ENCODE measurements around the gene SUPT6H. TPM values are rescaled to one million over a fixed set of nuclear protein-coding genes. Genes with fewer than 3 reads are reported as not detected.

SUPT6H gene
- polyA plus RNA-seq, 1 donor from 2014 or later: 19.0 TPM

DNA sequence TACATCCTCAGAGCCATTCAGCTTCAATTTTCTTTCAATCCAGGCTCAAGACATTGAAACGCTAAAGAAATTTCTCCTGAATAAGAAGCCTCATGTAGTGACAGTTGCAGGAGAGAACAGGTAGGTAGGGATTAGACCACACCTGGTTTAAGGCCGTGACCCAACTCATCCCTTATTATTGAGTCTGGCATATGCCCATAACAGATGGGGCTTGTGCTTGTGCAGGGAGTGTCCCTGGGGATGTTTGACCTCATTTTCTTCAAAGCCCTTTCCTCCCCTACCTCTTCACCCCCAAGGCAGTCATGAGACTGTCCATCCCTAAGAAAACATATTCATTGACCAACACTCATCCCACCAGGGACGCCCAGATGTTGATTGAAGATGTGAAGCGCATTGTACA is 24.3 kb downstream of the SUPT6H start:
- no peaks in the 10 kb centered on the region for H3K27me3 ChIP-seq (ENCODE audit: insufficient read depth, low read depth, low read length)
- no peak overlapping the region for H2AFZ ChIP-seq (ENCODE audit: low read depth, low read length)
- H3K9ac ChIP-seq (ENCODE audit: low read length): no peak overlapping the region
- peaks cover 28% of the 10 kb centered on the region for H3K36me3 ChIP-seq (ENCODE audit: insufficient read depth, low read length)
- no peak for TF ChIP-seq MXI1 (conservative IDR thresholded peaks at IDR 0.05; ENCODE audit: poor library complexity, severe bottlenecking)
- TF ChIP-seq TAF1 (IDR thresholded peaks at IDR 0.05; ENCODE audit: low read depth): no peak
- no peak for TF ChIP-seq SMC3 (conservative IDR thresholded peaks at IDR 0.05; ENCODE audit: poor library complexity)
- TF ChIP-seq, protein P1, sequence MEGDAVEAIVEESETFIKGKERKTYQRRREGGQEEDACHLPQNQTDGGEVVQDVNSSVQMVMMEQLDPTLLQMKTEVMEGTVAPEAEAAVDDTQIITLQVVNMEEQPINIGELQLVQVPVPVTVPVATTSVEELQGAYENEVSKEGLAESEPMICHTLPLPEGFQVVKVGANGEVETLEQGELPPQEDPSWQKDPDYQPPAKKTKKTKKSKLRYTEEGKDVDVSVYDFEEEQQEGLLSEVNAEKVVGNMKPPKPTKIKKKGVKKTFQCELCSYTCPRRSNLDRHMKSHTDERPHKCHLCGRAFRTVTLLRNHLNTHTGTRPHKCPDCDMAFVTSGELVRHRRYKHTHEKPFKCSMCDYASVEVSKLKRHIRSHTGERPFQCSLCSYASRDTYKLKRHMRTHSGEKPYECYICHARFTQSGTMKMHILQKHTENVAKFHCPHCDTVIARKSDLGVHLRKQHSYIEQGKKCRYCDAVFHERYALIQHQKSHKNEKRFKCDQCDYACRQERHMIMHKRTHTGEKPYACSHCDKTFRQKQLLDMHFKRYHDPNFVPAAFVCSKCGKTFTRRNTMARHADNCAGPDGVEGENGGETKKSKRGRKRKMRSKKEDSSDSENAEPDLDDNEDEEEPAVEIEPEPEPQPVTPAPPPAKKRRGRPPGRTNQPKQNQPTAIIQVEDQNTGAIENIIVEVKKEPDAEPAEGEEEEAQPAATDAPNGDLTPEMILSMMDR (IDR thresholded peaks at IDR 0.05; ENCODE audit: poor library complexity, severe bottlenecking): no peak
- TF ChIP-seq EP300 (conservative IDR thresholded peaks at IDR 0.05; ENCODE audit: poor library complexity, severe bottlenecking): no peak
- H3K27ac ChIP-seq (ENCODE audit: low read length): no peak overlapping the region
- no peaks in the 10 kb centered on the region for H3F3A ChIP-seq (ENCODE audit: insufficient read depth, low read length, poor library complexity, severe bottlenecking)
- no peaks in the 10 kb centered on the region for H4K20me1 ChIP-seq (ENCODE audit: insufficient read depth)
- no peaks in the 10 kb centered on the region for H3K79me2 ChIP-seq (replicated peaks; ENCODE audit: insufficient read depth, low read length)
- H3K4me2 ChIP-seq (ENCODE audit: low read length): no peak overlapping the region
- H3K9me2 ChIP-seq (ENCODE audit: insufficient read depth, low read length): no peaks in the 10 kb centered on the region
- no peaks in the 10 kb centered on the region for H3K9me3 ChIP-seq (ENCODE audit: low read length)
- H3K4me3 ChIP-seq (ENCODE audit: low read length): no peak overlapping the region

DNA sequence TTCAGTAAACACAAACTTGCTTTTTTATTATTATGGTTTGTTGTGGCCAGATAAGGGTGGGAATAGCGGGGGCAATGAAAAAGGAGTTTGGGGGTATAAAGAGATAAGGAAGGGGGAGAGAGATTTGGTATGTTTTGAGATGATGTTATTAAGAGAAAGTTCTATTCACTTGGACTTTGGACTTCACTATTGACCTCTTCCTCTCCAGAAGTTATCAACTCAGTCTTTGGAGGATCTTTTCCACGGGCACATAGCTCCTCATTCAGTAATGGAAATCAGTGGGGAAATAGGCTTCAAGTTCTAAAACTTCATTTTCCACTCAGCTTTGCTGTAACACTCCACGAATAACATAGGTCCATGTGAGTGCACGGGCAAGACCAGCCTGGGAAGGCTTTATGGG is 26.5 kb downstream of the SUPT6H start:
- Histone ChIP-seq H3K9ac (ENCODE audit: low read length) (no peak overlapping the region), H3F3A (ENCODE audit: insufficient read depth, low read length, poor library complexity, severe bottlenecking) (no peaks in the 10 kb centered on the region), H4K20me1 (ENCODE audit: insufficient read depth) (no peaks in the 10 kb centered on the region), H3K9me2 (ENCODE audit: insufficient read depth, low read length) (no peaks in the 10 kb centered on the region), H3K36me3 (ENCODE audit: insufficient read depth, low read length) (peaks cover 23% of the 10 kb centered on the region), H3K79me2 (replicated peaks; ENCODE audit: insufficient read depth, low read length) (no peaks in the 10 kb centered on the region), H3K4me2 (ENCODE audit: low read length) (no peak overlapping the region), H3K9me3 (ENCODE audit: low read length) (no peaks in the 10 kb centered on the region), H2AFZ (ENCODE audit: low read depth, low read length) (no peak overlapping the region), H3K4me3 (ENCODE audit: low read length) (no peak overlapping the region), H3K27me3 (ENCODE audit: insufficient read depth, low read depth, low read length) (no peaks in the 10 kb centered on the region), H3K27ac (ENCODE audit: low read length) (no peak overlapping the region)
- no peak for TF ChIP-seq MXI1 (conservative IDR thresholded peaks at IDR 0.05; ENCODE audit: poor library complexity, severe bottlenecking)
- no peak for TF ChIP-seq RAD21 (conservative IDR thresholded peaks at IDR 0.05)

DNA sequence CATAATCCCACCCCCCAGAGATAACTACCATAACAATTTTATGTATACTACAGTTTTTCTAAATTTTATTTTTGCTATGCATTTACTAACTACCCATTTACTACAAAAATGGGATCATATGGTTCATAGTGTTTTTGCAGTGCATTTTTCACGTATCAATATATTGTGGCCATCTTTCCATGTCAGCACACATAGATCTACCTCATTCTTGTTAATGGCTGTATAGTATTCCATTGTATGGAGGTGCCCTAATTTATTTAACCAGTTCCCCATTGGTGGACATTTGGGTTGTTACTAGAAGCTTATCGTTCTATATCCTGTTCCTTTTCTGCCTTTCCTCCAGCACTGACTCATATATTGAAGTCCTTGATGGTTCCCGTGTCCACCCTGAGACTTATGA is 27.0 kb downstream of the SUPT6H start:
- H3K27me3 ChIP-seq (ENCODE audit: insufficient read depth, low read depth, low read length): no peaks in the 10 kb centered on the region
- H3K4me2 ChIP-seq (ENCODE audit: low read length): no peak overlapping the region
- H4K20me1 ChIP-seq (ENCODE audit: insufficient read depth): no peaks in the 10 kb centered on the region
- no peak overlapping the region for H3K27ac ChIP-seq (ENCODE audit: low read length)
- no peaks in the 10 kb centered on the region for H3K9me3 ChIP-seq (ENCODE audit: low read length)
- peaks cover 23% of the 10 kb centered on the region for H3K36me3 ChIP-seq (ENCODE audit: insufficient read depth, low read length)
- H3K9me2 ChIP-seq (ENCODE audit: insufficient read depth, low read length): no peaks in the 10 kb centered on the region
- no peaks in the 10 kb centered on the region for H3F3A ChIP-seq (ENCODE audit: insufficient read depth, low read length, poor library complexity, severe bottlenecking)
- no peak overlapping the region for H3K9ac ChIP-seq (ENCODE audit: low read length)
- TF ChIP-seq, protein P2, sequence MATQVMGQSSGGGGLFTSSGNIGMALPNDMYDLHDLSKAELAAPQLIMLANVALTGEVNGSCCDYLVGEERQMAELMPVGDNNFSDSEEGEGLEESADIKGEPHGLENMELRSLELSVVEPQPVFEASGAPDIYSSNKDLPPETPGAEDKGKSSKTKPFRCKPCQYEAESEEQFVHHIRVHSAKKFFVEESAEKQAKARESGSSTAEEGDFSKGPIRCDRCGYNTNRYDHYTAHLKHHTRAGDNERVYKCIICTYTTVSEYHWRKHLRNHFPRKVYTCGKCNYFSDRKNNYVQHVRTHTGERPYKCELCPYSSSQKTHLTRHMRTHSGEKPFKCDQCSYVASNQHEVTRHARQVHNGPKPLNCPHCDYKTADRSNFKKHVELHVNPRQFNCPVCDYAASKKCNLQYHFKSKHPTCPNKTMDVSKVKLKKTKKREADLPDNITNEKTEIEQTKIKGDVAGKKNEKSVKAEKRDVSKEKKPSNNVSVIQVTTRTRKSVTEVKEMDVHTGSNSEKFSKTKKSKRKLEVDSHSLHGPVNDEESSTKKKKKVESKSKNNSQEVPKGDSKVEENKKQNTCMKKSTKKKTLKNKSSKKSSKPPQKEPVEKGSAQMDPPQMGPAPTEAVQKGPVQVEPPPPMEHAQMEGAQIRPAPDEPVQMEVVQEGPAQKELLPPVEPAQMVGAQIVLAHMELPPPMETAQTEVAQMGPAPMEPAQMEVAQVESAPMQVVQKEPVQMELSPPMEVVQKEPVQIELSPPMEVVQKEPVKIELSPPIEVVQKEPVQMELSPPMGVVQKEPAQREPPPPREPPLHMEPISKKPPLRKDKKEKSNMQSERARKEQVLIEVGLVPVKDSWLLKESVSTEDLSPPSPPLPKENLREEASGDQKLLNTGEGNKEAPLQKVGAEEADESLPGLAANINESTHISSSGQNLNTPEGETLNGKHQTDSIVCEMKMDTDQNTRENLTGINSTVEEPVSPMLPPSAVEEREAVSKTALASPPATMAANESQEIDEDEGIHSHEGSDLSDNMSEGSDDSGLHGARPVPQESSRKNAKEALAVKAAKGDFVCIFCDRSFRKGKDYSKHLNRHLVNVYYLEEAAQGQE (IDR thresholded peaks at IDR 0.05; ENCODE audit: borderline replicate concordance): no peak
- no peak for TF ChIP-seq EP300 (conservative IDR thresholded peaks at IDR 0.05; ENCODE audit: poor library complexity, severe bottlenecking)
- no peak for TF ChIP-seq POLR2AphosphoS5 (IDR thresholded peaks at IDR 0.05)
- TF ChIP-seq EZH2 (IDR thresholded peaks at IDR 0.05; ENCODE audit: borderline replicate concordance, insufficient read depth, low read length, poor library complexity, severe bottlenecking): no peak
- TF ChIP-seq TAF1 (IDR thresholded peaks at IDR 0.05; ENCODE audit: low read depth): no peak
- TF ChIP-seq, protein P1 (IDR thresholded peaks at IDR 0.05; ENCODE audit: poor library complexity, severe bottlenecking): no peak
- TF ChIP-seq SMC3 (conservative IDR thresholded peaks at IDR 0.05; ENCODE audit: poor library complexity): no peak
- no peak for TF ChIP-seq MXI1 (conservative IDR thresholded peaks at IDR 0.05; ENCODE audit: poor library complexity, severe bottlenecking)
- TF ChIP-seq RAD21 (conservative IDR thresholded peaks at IDR 0.05): no peak
- H2AFZ ChIP-seq (ENCODE audit: low read depth, low read length): no peak overlapping the region
- no peaks in the 10 kb centered on the region for H3K79me2 ChIP-seq (replicated peaks; ENCODE audit: insufficient read depth, low read length)
- no peak overlapping the region for H3K4me3 ChIP-seq (ENCODE audit: low read length)
